ENCODE data around the gene ABCB4.
"Not testable (repeated sequence)": the region's sequence is repeated elsewhere in the genome, so short reads cannot be mapped to it uniquely, and the experiment has no call there.

The ABCB4 gene

DNA sequence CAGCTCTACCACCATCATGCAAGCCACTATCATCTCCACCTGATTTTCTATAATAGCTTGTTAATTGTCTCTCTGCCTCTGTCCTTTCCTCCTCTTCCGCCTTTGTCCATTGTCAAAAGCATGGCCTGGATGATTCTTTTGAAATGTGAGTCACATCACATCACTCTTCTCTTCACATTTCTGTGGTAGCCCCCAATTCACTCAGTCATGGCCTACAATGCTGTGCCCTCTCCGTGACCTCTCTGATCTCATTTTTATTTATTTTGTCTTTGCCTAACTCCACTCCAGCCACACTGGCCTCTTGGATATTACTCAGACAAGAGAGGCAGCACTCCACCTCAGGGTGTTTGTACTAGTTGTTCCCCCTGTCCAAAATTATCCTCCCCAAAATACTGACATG lies 4.9 kb upstream of the ABCB4 start:
- Histone ChIP-seq H3K4me1 (ENCODE audit: control insufficient read depth, insufficient read depth, low read length, poor library complexity, severe bottlenecking) (no peaks in the 10 kb centered on the region), H3K27me3 (replicated peaks; ENCODE audit: control insufficient read depth, insufficient read depth, low read length, poor library complexity, severe bottlenecking) (peaks cover 7% of the 10 kb centered on the region), H3K9me3 (ENCODE audit: control insufficient read depth, low read length) (no peaks in the 10 kb centered on the region), H3K27ac (ENCODE audit: insufficient read depth, low read length, poor library complexity, severe bottlenecking) (no peak overlapping the region), H3K36me3 (ENCODE audit: control insufficient read depth, insufficient read depth, low read length) (no peaks in the 10 kb centered on the region), H3K4me3 (ENCODE audit: insufficient read depth, low read depth, low read length, poor library complexity, severe bottlenecking) (no peak overlapping the region)
- no peak for DNase-seq

DNA sequence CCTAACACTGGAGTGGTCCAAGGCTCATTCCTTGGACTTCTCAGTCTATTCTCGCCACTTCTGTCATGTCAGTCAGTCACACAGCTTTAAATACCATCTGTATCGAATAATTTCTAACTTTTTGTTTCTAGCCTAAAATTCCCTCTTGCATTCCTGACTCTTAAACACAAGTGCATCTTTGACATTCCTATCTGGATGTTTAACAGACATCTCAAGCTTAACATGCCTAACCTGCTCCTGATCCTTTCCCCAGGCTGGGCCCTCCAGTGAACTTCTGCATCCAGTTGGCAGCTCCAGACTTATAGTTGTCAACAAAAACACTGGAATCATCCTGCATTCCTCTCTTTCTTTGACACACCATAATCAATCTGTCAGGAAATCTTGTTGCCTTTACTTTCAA lies 4.5 kb upstream of the ABCB4 start:
- Histone ChIP-seq H3K9me3 (ENCODE audit: control insufficient read depth, low read length) (no peaks in the 10 kb centered on the region), H3K4me3 (ENCODE audit: insufficient read depth, low read depth, low read length, poor library complexity, severe bottlenecking) (no peak overlapping the region), H3K27me3 (replicated peaks; ENCODE audit: control insufficient read depth, insufficient read depth, low read length, poor library complexity, severe bottlenecking) (peaks cover 7% of the 10 kb centered on the region), H3K4me1 (ENCODE audit: control insufficient read depth, insufficient read depth, low read length, poor library complexity, severe bottlenecking) (peaks cover 3% of the 10 kb centered on the region), H3K27ac (ENCODE audit: insufficient read depth, low read length, poor library complexity, severe bottlenecking) (no peak overlapping the region), H3K36me3 (ENCODE audit: control insufficient read depth, insufficient read depth, low read length) (no peaks in the 10 kb centered on the region)
- DNase-seq = no peak

DNA sequence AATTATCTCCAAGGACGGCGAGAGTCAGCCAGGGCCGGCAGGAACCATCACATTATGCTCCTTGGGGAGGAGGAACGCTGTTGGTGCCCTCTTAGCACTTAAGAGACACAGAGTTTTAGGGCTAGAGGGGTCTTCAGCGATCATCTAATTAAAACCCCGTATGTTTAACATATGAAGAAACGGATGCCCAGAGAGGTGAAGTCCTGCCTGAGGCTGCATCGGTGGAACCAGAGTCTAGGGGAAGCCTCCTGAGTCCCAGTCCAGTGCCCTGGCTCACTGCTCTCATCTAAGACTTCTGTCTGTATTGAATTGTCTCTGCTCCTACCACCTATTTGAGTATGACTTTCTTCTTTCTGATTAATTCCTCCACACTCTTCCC lies 688 bp upstream of the ABCB4 start:
- Histone ChIP-seq H3K4me3 (ENCODE audit: insufficient read depth, low read depth, low read length, poor library complexity, severe bottlenecking) (no peak overlapping the region), H3K27ac (ENCODE audit: insufficient read depth, low read length, poor library complexity, severe bottlenecking) (no peak overlapping the region)

DNA sequence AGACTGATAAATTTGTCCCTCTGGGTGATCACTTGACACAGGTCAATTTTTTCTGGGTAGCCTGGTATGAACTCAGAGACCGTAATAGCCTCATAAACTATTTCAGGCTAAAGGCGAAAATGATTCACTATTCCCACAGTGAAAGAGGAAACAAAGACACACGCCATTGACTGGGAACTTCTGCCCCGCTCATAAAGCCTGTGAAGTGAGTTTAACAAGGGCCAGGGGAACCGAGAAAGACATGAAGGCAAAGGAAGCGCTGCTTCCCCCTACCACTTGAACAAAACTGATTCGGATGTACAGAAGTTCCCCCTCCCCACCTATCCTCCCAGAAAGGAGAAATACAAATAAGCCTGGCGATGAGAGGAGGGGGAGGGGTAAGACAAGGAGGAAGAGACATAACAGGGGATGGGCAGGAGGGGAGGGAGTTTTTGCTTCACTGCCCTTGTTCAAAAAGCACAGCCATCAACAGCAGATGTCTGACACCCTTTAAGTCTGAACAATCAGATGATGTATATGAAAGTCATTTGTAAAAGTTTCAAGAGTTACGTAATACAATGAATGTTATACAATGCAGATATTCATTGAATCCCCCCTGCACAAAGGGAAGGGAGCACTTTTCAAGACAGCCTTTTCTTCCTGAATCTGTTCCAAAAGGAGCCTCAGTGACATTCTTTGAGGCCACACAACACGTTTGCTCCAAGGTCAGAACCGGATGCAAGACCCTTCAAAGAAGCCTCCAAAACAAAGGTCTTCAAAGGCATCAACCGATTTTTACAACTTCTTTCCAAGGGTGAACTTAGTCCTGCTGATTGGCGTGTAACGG lies 734 bp downstream of the ABCB4 start:
- Histone ChIP-seq H3K27ac (ENCODE audit: insufficient read depth, low read length, poor library complexity, severe bottlenecking) (no peak overlapping the region), H3K36me3 (ENCODE audit: control insufficient read depth, insufficient read depth, low read length) (no peaks in the 10 kb centered on the region), H3K4me1 (ENCODE audit: control insufficient read depth, insufficient read depth, low read length, poor library complexity, severe bottlenecking) (peaks cover 3% of the 10 kb centered on the region), H3K4me3 (ENCODE audit: insufficient read depth, low read depth, low read length, poor library complexity, severe bottlenecking) (no peak overlapping the region), H3K27me3 (replicated peaks; ENCODE audit: control insufficient read depth, insufficient read depth, low read length, poor library complexity, severe bottlenecking) (peaks cover 7% of the 10 kb centered on the region), H3K9me3 (ENCODE audit: control insufficient read depth, low read length) (no peaks in the 10 kb centered on the region)
- DNase-seq = no peak

More for the DNA sequence above, 688 bp upstream of the ABCB4 start:
- no peak for DNase-seq
- H3K27me3 ChIP-seq (replicated peaks; ENCODE audit: control insufficient read depth, insufficient read depth, low read length, poor library complexity, severe bottlenecking) = peaks cover 7% of the 10 kb centered on the region
- no peaks in the 10 kb centered on the region for H3K9me3 ChIP-seq (ENCODE audit: control insufficient read depth, low read length)
- H3K4me1 ChIP-seq (ENCODE audit: control insufficient read depth, insufficient read depth, low read length, poor library complexity, severe bottlenecking) = peaks cover 3% of the 10 kb centered on the region
- H3K36me3 ChIP-seq (ENCODE audit: control insufficient read depth, insufficient read depth, low read length) = no peaks in the 10 kb centered on the region

GRCh38 chr7:87473986-87474385 lies 1.5 kb downstream of the ABCB4 start:
- peaks cover 3% of the 10 kb centered on the region for H3K4me1 ChIP-seq (ENCODE audit: control insufficient read depth, insufficient read depth, low read length, poor library complexity, severe bottlenecking)
- H3K9me3 ChIP-seq (ENCODE audit: control insufficient read depth, low read length) = no peaks in the 10 kb centered on the region
- H3K27me3 ChIP-seq (replicated peaks; ENCODE audit: control insufficient read depth, insufficient read depth, low read length, poor library complexity, severe bottlenecking) = peaks cover 7% of the 10 kb centered on the region
- H3K27ac ChIP-seq (ENCODE audit: insufficient read depth, low read length, poor library complexity, severe bottlenecking) = no peak overlapping the region
- no peaks in the 10 kb centered on the region for H3K36me3 ChIP-seq (ENCODE audit: control insufficient read depth, insufficient read depth, low read length)
- no peak overlapping the region for H3K4me3 ChIP-seq (ENCODE audit: insufficient read depth, low read depth, low read length, poor library complexity, severe bottlenecking)
- no peak for DNase-seq

DNA sequence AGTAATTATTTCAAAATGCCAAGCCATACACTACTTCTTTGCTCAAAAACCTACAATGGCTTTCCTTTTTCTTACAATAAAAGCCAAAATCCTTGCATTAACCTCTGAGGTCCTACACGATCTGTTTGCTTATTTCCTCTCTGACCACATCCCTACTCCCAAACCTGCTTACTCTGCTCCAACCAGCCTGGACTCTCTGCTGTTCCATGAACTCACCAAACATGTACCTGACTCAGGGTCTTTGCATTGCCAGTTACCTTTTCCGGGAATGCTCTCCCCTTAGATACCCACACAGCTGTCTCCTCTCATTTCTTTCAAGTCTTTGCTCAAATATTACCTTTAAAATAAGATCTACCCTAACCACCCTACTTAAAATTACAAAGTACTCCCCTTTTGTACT lies 2.3 kb downstream of the ABCB4 start:
- H3K27me3 ChIP-seq (replicated peaks; ENCODE audit: control insufficient read depth, insufficient read depth, low read length, poor library complexity, severe bottlenecking) = peaks cover 7% of the 10 kb centered on the region
- no peak for DNase-seq
- no peak overlapping the region for H3K4me3 ChIP-seq (ENCODE audit: insufficient read depth, low read depth, low read length, poor library complexity, severe bottlenecking)
- no peak overlapping the region for H3K27ac ChIP-seq (ENCODE audit: insufficient read depth, low read length, poor library complexity, severe bottlenecking)
- H3K36me3 ChIP-seq (ENCODE audit: control insufficient read depth, insufficient read depth, low read length) = no peaks in the 10 kb centered on the region
- H3K9me3 ChIP-seq (ENCODE audit: control insufficient read depth, low read length) = no peaks in the 10 kb centered on the region
- H3K4me1 ChIP-seq (ENCODE audit: control insufficient read depth, insufficient read depth, low read length, poor library complexity, severe bottlenecking) = peaks cover 3% of the 10 kb centered on the region

DNA sequence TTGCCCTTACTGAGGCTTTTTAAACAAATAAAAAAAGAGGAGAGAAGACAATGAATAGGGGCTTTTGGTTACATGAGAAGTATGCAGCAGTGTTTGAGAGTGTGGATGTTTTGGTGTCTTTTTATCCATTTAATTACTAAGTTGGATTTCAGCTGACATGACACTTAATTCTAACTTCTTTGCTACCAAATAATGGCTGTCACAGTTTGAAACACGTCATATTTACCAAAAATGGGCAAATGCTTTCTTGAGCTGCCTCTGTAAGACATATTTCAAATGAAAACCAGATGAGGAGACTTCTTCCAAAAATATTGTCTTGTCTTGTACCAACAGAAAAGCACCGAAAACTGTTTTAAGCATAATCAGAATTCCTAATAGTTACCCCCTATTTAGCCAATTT lies 4.0 kb downstream of the ABCB4 start:
- Histone ChIP-seq H3K9me3 (ENCODE audit: control insufficient read depth, low read length) (no peaks in the 10 kb centered on the region), H3K27ac (ENCODE audit: insufficient read depth, low read length, poor library complexity, severe bottlenecking) (no peak overlapping the region)
- DNase-seq = no peak

DNA sequence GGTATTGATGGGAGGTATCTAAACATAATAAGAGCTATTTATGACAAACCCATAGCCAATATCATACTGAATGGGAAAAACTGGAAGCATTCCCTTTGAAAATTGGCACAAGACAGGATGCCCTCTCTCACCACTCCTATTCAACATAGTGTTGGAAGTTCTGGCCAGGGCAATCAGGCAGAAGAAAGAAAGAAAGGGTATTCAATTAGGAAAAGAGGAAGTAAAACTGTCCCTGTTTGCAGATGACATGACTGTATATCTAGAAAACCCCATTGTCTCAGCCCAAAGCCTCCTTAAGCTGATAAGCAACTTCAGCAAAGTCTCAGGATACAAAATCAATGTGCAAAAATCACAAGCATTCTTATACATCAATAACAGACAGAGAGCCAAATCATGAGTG lies 6.3 kb downstream of the ABCB4 start:
- H3K36me3 ChIP-seq (ENCODE audit: control insufficient read depth, insufficient read depth, low read length); H3K4me3 ChIP-seq (ENCODE audit: insufficient read depth, low read depth, low read length, poor library complexity, severe bottlenecking); H3K27me3 ChIP-seq (replicated peaks; ENCODE audit: control insufficient read depth, insufficient read depth, low read length, poor library complexity, severe bottlenecking); DNase-seq; H3K4me1 ChIP-seq (ENCODE audit: control insufficient read depth, insufficient read depth, low read length, poor library complexity, severe bottlenecking); H3K27ac ChIP-seq (ENCODE audit: insufficient read depth, low read length, poor library complexity, severe bottlenecking); H3K9me3 ChIP-seq (ENCODE audit: control insufficient read depth, low read length): not testable (repeated sequence)

More for the DNA sequence above, 4.0 kb downstream of the ABCB4 start:
- Histone ChIP-seq H3K36me3 (ENCODE audit: control insufficient read depth, insufficient read depth, low read length) (no peaks in the 10 kb centered on the region), H3K27me3 (replicated peaks; ENCODE audit: control insufficient read depth, insufficient read depth, low read length, poor library complexity, severe bottlenecking) (peaks cover 3% of the 10 kb centered on the region), H3K4me1 (ENCODE audit: control insufficient read depth, insufficient read depth, low read length, poor library complexity, severe bottlenecking) (peaks cover 3% of the 10 kb centered on the region), H3K4me3 (ENCODE audit: insufficient read depth, low read depth, low read length, poor library complexity, severe bottlenecking) (no peak overlapping the region)

DNA sequence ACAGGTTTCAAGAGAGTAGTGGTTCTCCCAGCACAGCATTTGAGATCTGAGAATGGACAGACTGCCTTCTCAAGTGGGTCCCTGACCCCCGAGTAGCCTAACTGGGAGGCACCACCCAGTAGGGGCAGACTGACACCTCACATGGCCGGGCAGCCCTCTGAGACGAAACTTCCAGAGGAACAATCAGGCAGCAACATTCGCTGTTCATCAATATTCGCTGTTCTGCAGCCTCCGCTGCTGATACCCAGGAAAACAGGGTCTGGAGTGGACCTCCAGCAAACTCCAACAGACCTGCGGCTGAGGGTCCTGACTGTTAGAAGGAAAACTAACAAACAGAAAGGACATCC lies 10.0 kb downstream of the ABCB4 start:
- not testable (repeated sequence) for H3K36me3 ChIP-seq (ENCODE audit: control insufficient read depth, insufficient read depth, low read length); H3K4me1 ChIP-seq (ENCODE audit: control insufficient read depth, insufficient read depth, low read length, poor library complexity, severe bottlenecking); H3K9me3 ChIP-seq (ENCODE audit: control insufficient read depth, low read length); H3K27ac ChIP-seq (ENCODE audit: insufficient read depth, low read length, poor library complexity, severe bottlenecking); DNase-seq; H3K4me3 ChIP-seq (ENCODE audit: insufficient read depth, low read depth, low read length, poor library complexity, severe bottlenecking); H3K27me3 ChIP-seq (replicated peaks; ENCODE audit: control insufficient read depth, insufficient read depth, low read length, poor library complexity, severe bottlenecking)

GRCh38 chr7:87464830-87465533 lies 10.5 kb downstream of the ABCB4 start:
- not testable (repeated sequence) for H3K36me3 ChIP-seq (ENCODE audit: control insufficient read depth, insufficient read depth, low read length); DNase-seq; H3K9me3 ChIP-seq (ENCODE audit: control insufficient read depth, low read length)

More at GRCh38 chr7:87464830-87465533, 10.5 kb downstream of the ABCB4 start:
- H3K27me3 ChIP-seq (replicated peaks; ENCODE audit: control insufficient read depth, insufficient read depth, low read length, poor library complexity, severe bottlenecking); H3K4me3 ChIP-seq (ENCODE audit: insufficient read depth, low read depth, low read length, poor library complexity, severe bottlenecking); H3K4me1 ChIP-seq (ENCODE audit: control insufficient read depth, insufficient read depth, low read length, poor library complexity, severe bottlenecking); H3K27ac ChIP-seq (ENCODE audit: insufficient read depth, low read length, poor library complexity, severe bottlenecking): not testable (repeated sequence)
